Measurements from ENCODE around the gene FOXO1.

FOXO1 gene

GRCh38 chr13:40508767-40509342, 157.6 kb downstream of the FOXO1 start:
- no peak overlapping the region for H3K4me3 Mint-ChIP-seq
- H3K4me1 Mint-ChIP-seq = peaks cover 6% of the 10 kb centered on the region
- DNase-seq (ENCODE audit: low spot score in 2 of 2) (no peak), ATAC-seq (replicated peaks; ENCODE audit: extremely low read depth, poor library complexity, severe bottlenecking) (no peak)
- H3K27ac Mint-ChIP-seq (ENCODE audit: low read depth) = no peak overlapping the region
- H3K36me3 Mint-ChIP-seq (ENCODE audit: insufficient read depth) = peaks cover 2% of the 10 kb centered on the region
- H3K27me3 Mint-ChIP-seq = no peaks in the 10 kb centered on the region
- H3K9me3 Mint-ChIP-seq = no peaks in the 10 kb centered on the region

GRCh38 chr13:40508127-40508526, 158.3 kb downstream of the FOXO1 start:
- peaks cover 2% of the 10 kb centered on the region for H3K36me3 Mint-ChIP-seq (ENCODE audit: insufficient read depth)
- H3K4me3 Mint-ChIP-seq = no peak overlapping the region
- H3K27ac Mint-ChIP-seq (ENCODE audit: low read depth) = no peak overlapping the region
- no peak for DNase-seq (ENCODE audit: low spot score in 2 of 2)
- no peak for ATAC-seq (replicated peaks; ENCODE audit: extremely low read depth, poor library complexity, severe bottlenecking)
- peaks cover 6% of the 10 kb centered on the region for H3K4me1 Mint-ChIP-seq
- H3K9me3 Mint-ChIP-seq = no peaks in the 10 kb centered on the region
- H3K27me3 Mint-ChIP-seq = no peaks in the 10 kb centered on the region

- H3K36me3 Mint-ChIP-seq (ENCODE audit: insufficient read depth) = peaks cover 2% of the 10 kb centered on the region
- no peak overlapping the region for H3K4me3 Mint-ChIP-seq
- ATAC-seq (replicated peaks; ENCODE audit: extremely low read depth, poor library complexity, severe bottlenecking) = no peak
- peaks cover 6% of the 10 kb centered on the region for H3K4me1 Mint-ChIP-seq
- no peak for DNase-seq (ENCODE audit: low spot score in 2 of 2)
- H3K27ac Mint-ChIP-seq (ENCODE audit: low read depth) = no peak overlapping the region
- no peaks in the 10 kb centered on the region for H3K9me3 Mint-ChIP-seq
- H3K27me3 Mint-ChIP-seq = no peaks in the 10 kb centered on the region
These were observed 159.6 kb downstream of the FOXO1 start for GRCh38 chr13:40506592-40507446.

All from central memory CD8-positive, alpha-beta T cell (primary cell).